Bone marrow (tissue), 2 donors: ENCODE measurements around the gene HTATIP2.
A peak's percentile ranks its signal among the peaks of the same experiment; 100 is the strongest.
"Not testable (repeated sequence)": the region's sequence is repeated elsewhere in the genome, so short reads cannot be mapped to it uniquely, and the experiment has no call there.

ENCODE experiments used
- DNase-seq, 2 donors: peaks; one replicate each; lab custom pipeline; 2025; lab: John Stamatoyannopoulos, UW

The HTATIP2 gene

GRCh38 chr11:20372081-20372626 lies 8.6 kb downstream of the HTATIP2 start:
- DNase-seq, result no peak

GRCh38 chr11:20373147-20373546 lies 9.6 kb downstream of the HTATIP2 start:
- no peak for DNase-seq

- DNase-seq, result no peak
Measured at GRCh38 chr11:20373568-20374209, 10.2 kb downstream of the HTATIP2 start.

- DNase-seq, result no peak
Measured at GRCh38 chr11:20374741-20375300, 11.3 kb downstream of the HTATIP2 start.

- no peak for DNase-seq
Measured at GRCh38 chr11:20376162-20376730, 12.7 kb downstream of the HTATIP2 start.

GRCh38 chr11:20385996-20386395 lies 22.5 kb downstream of the HTATIP2 start:
- DNase-seq, result not testable (repeated sequence)

- DNase-seq, result peak; percentile 92 to 94
Measured at GRCh38 chr11:20387261-20388095, 24.0 kb downstream of the HTATIP2 start, which contains the start of gene PRMT3. TSS of gene PRMT3 (plus strand) at chr11:20387716. CDS start at chr11:20387747, 31 bp downstream.

- DNase-seq, result peak in 1 of 2 donors; percentile 36
Measured at GRCh38 chr11:20388096-20389055, 24.9 kb downstream of the HTATIP2 start.

- DNase-seq, result peak in 1 of 2 donors; percentile 74
Measured at GRCh38 chr11:20397281-20397680, 33.8 kb downstream of the HTATIP2 start.

- DNase-seq, result no peak
Measured at GRCh38 chr11:20399498-20399897, 36.0 kb downstream of the HTATIP2 start.

GRCh38 chr11:20403059-20403458 lies 39.5 kb downstream of the HTATIP2 start:
- DNase-seq, result no peak

GRCh38 chr11:20406484-20406883 lies 43.0 kb downstream of the HTATIP2 start:
- DNase-seq, result no peak

GRCh38 chr11:20407344-20407743 lies 43.8 kb downstream of the HTATIP2 start:
- DNase-seq, result no peak

GRCh38 chr11:20415432-20415831 lies 51.9 kb downstream of the HTATIP2 start:
- DNase-seq, result no peak

- no peak for DNase-seq
Measured at GRCh38 chr11:20417771-20418170, 54.3 kb downstream of the HTATIP2 start.

GRCh38 chr11:20421946-20422345 lies 58.4 kb downstream of the HTATIP2 start:
- no peak for DNase-seq

- no peak for DNase-seq
Measured at GRCh38 chr11:20429216-20429615, 65.7 kb downstream of the HTATIP2 start.
